ENCODE measurements around the gene PDSS1. TPM values are rescaled to one million over a fixed set of nuclear protein-coding genes. Genes with fewer than 3 reads are reported as not detected.

The PDSS1 gene
- total RNA-seq, 1 donor from 2014 or later = 18.4 TPM

GRCh38 chr10:26733750-26734568 is 36.5 kb downstream of the PDSS1 start:
- H3K9me3 ChIP-seq = no peaks in the 10 kb centered on the region
- H3K27me3 ChIP-seq = no peaks in the 10 kb centered on the region
- no peak for DNase-seq (ENCODE audit: extremely low spot score in 2 of 2)
- H3K4me1 ChIP-seq = no peaks in the 10 kb centered on the region
- H3K36me3 ChIP-seq = peaks cover 0 to 6% of the 10 kb centered on the region in 2 donors
- TF ChIP-seq POLR2A (IDR thresholded peaks at IDR 0.05) (no peak), POLR2AphosphoS5 (IDR thresholded peaks at IDR 0.05; ENCODE audit: insufficient read depth in 1 of 2, low read depth in 1 of 2) (no peak)
- TF ChIP-seq, protein P1, sequence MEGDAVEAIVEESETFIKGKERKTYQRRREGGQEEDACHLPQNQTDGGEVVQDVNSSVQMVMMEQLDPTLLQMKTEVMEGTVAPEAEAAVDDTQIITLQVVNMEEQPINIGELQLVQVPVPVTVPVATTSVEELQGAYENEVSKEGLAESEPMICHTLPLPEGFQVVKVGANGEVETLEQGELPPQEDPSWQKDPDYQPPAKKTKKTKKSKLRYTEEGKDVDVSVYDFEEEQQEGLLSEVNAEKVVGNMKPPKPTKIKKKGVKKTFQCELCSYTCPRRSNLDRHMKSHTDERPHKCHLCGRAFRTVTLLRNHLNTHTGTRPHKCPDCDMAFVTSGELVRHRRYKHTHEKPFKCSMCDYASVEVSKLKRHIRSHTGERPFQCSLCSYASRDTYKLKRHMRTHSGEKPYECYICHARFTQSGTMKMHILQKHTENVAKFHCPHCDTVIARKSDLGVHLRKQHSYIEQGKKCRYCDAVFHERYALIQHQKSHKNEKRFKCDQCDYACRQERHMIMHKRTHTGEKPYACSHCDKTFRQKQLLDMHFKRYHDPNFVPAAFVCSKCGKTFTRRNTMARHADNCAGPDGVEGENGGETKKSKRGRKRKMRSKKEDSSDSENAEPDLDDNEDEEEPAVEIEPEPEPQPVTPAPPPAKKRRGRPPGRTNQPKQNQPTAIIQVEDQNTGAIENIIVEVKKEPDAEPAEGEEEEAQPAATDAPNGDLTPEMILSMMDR (IDR thresholded peaks at IDR 0.05) = no peak
- H3K4me3 ChIP-seq = no peak overlapping the region
- intact Hi-C loops (cut with DNase I) = no loop called here
- H3K27ac ChIP-seq = no peak overlapping the region

DNA sequence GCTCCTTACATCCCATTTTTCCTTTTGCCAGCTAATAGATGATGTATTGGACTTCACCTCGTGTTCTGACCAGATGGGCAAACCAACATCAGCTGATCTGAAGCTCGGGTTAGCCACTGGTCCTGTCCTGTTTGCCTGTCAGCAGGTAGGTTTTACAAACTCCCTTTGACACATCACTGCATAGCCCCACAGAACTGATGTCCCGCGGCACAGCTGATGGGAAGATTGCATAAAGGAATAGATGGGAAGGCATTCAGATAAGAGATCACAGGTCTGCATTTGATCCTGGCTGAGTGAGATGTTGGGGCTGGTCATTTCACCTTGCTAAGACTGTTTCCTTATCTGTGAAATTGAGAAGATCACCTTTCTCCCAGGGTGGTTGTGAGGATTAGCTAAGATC is 37.9 kb downstream of the PDSS1 start:
- no peaks in the 10 kb centered on the region for H3K27me3 ChIP-seq
- H3K9me3 ChIP-seq = no peaks in the 10 kb centered on the region
- no peaks in the 10 kb centered on the region for H3K4me1 ChIP-seq
- TF ChIP-seq POLR2A (IDR thresholded peaks at IDR 0.05) = no peak
- TF ChIP-seq POLR2AphosphoS5 (IDR thresholded peaks at IDR 0.05; ENCODE audit: insufficient read depth in 1 of 2, low read depth in 1 of 2) = no peak
- TF ChIP-seq, protein P1 (IDR thresholded peaks at IDR 0.05) = no peak
- intact Hi-C loops (cut with DNase I) = no loop called here
- peaks cover 0 to 6% of the 10 kb centered on the region in 2 donors for H3K36me3 ChIP-seq
- H3K27ac ChIP-seq = no peak overlapping the region
- no peak overlapping the region for H3K4me3 ChIP-seq
- no peak for DNase-seq (ENCODE audit: extremely low spot score in 2 of 2)

GRCh38 chr10:26737730-26738129 is 40.2 kb downstream of the PDSS1 start:
- Histone ChIP-seq H3K4me1 (no peaks in the 10 kb centered on the region), H3K36me3 (peaks cover 0 to 9% of the 10 kb centered on the region in 2 donors), H3K27me3 (no peaks in the 10 kb centered on the region), H3K9me3 (no peaks in the 10 kb centered on the region), H3K27ac (no peak overlapping the region), H3K4me3 (no peak overlapping the region)
- TF ChIP-seq, protein P1 (IDR thresholded peaks at IDR 0.05) = no peak
- TF ChIP-seq POLR2A (IDR thresholded peaks at IDR 0.05) (no peak), POLR2AphosphoS5 (IDR thresholded peaks at IDR 0.05; ENCODE audit: insufficient read depth in 1 of 2, low read depth in 1 of 2) (no peak)
- intact Hi-C loops (cut with DNase I) = no loop called here
- no peak for DNase-seq (ENCODE audit: extremely low spot score in 2 of 2)

- no peak for DNase-seq (ENCODE audit: extremely low spot score in 2 of 2)
- Histone ChIP-seq H3K9me3 (no peaks in the 10 kb centered on the region), H3K36me3 (peaks cover 0 to 16% of the 10 kb centered on the region in 2 donors), H3K27ac (no peak overlapping the region), H3K4me3 (no peak overlapping the region), H3K27me3 (no peaks in the 10 kb centered on the region), H3K4me1 (no peaks in the 10 kb centered on the region)
- TF ChIP-seq POLR2A (IDR thresholded peaks at IDR 0.05) = no peak
- TF ChIP-seq, protein P1 (IDR thresholded peaks at IDR 0.05) = no peak
- no peak for TF ChIP-seq POLR2AphosphoS5 (IDR thresholded peaks at IDR 0.05; ENCODE audit: insufficient read depth in 1 of 2, low read depth in 1 of 2)
- intact Hi-C loops (cut with DNase I) = no loop called here
Observed at GRCh38 chr10:26738301-26738911, 40.9 kb downstream of the PDSS1 start.
